ENCODE measurements around the gene CUEDC1.

- TF ChIP-seq CTCF (IDR thresholded peaks at IDR 0.05) (no peak), RCOR1 (IDR thresholded peaks at IDR 0.05; ENCODE audit: low read depth, low read length) (no peak), POLR2A (IDR thresholded peaks at IDR 0.05; ENCODE audit: low read length) (no peak), SMC3 (IDR thresholded peaks at IDR 0.05) (no peak), KDM1A (IDR thresholded peaks at IDR 0.05; ENCODE audit: low read depth) (no peak), FOXS1 (CRISPR knock-in tag; IDR thresholded peaks at IDR 0.05) (no peak), CBX8 (IDR thresholded peaks at IDR 0.05) (no peak)
Observed at GRCh38 chr17:58002973-58003372, 47.8 kb upstream of the CUEDC1 start.
